HG02943 (cell line): ENCODE measurements around the gene ACOT11.
"Not testable (repeated sequence)": the region's sequence is repeated elsewhere in the genome, so short reads cannot be mapped to it uniquely, and the experiment has no call there.

Source experiments
- ATAC-seq: cut with Tn5 transposase; IDR thresholded peaks from one replicate; pipeline ENCODE4 v1.9.1; 2021; ENCODE audit warnings: mild to moderate bottlenecking, low read depth, moderate library complexity; ENCODE audit not compliant: unreplicated experiment

Gene ACOT11

GRCh38 chr1:54536656-54537055 lies 11.4 kb upstream of the ACOT11 start:
- ATAC-seq = not testable (repeated sequence)

- ATAC-seq = no peak
These were observed 10.4 kb upstream of the ACOT11 start for GRCh38 chr1:54537611-54538010.

GRCh38 chr1:54538538-54538937 lies 9.5 kb upstream of the ACOT11 start:
- no peak for ATAC-seq

- ATAC-seq = no peak
These were observed 7.3 kb upstream of the ACOT11 start for GRCh38 chr1:54540582-54541295.

- ATAC-seq = peak; percentile 57
These were observed 5.7 kb upstream of the ACOT11 start for GRCh38 chr1:54542120-54542961.

GRCh38 chr1:54542962-54543539 lies 5.0 kb upstream of the ACOT11 start:
- no peak for ATAC-seq

- ATAC-seq = no peak
These were observed 4.1 kb upstream of the ACOT11 start for GRCh38 chr1:54543729-54544496.

- ATAC-seq = no peak
These were observed 2.0 kb upstream of the ACOT11 start for GRCh38 chr1:54545916-54546635.

- no peak for ATAC-seq
These were observed 1.2 kb upstream of the ACOT11 start for GRCh38 chr1:54546651-54547401.

GRCh38 chr1:54548389-54549044 lies 489 bp downstream of the ACOT11 start:
- no peak for ATAC-seq

GRCh38 chr1:54549181-54549924 lies 1.3 kb downstream of the ACOT11 start:
- ATAC-seq = no peak

GRCh38 chr1:54551891-54552290 lies 3.9 kb downstream of the ACOT11 start:
- ATAC-seq = no peak

- no peak for ATAC-seq
These were observed 5.7 kb downstream of the ACOT11 start for GRCh38 chr1:54553602-54554313.

GRCh38 chr1:54556110-54556509 lies 8.1 kb downstream of the ACOT11 start:
- ATAC-seq = no peak

GRCh38 chr1:54557671-54558355 lies 9.8 kb downstream of the ACOT11 start:
- ATAC-seq = no peak

GRCh38 chr1:54558434-54559030 lies 10.5 kb downstream of the ACOT11 start:
- no peak for ATAC-seq

GRCh38 chr1:54559111-54559548 lies 11.1 kb downstream of the ACOT11 start:
- no peak for ATAC-seq
